Activated naive CD4-positive, alpha-beta T cell treated with anti-CD3 and anti-CD28 coated beads, Interleukin-2, amount 50 U/mL, for 24 hours (primary cell): ENCODE data around the gene MAPKAP1.
A peak's percentile ranks its signal among the peaks of the same experiment; 100 is the strongest.

ENCODE experiments used
- H3K27ac Mint-ChIP-seq: one replicate; pipeline ENCODE4 v1.8.0; 2021; ENCODE audit warnings: mild to moderate bottlenecking, mixed read lengths
- H3K27me3 Mint-ChIP-seq: one replicate; pipeline ENCODE4 v1.8.0; 2021; ENCODE audit warnings: mixed read lengths
- H3K36me3 Mint-ChIP-seq: one replicate; pipeline ENCODE4 v1.8.0; 2021; ENCODE audit warnings: mixed read lengths
- H3K4me1 Mint-ChIP-seq: one replicate; pipeline ENCODE4 v1.8.0; 2021; ENCODE audit warnings: mixed read lengths
- H3K4me3 Mint-ChIP-seq: one replicate; pipeline ENCODE4 v1.8.0; 2021; ENCODE audit warnings: mild to moderate bottlenecking, mixed read lengths
- H3K9me3 Mint-ChIP-seq: one replicate; pipeline ENCODE4 v1.8.0; 2021; ENCODE audit warnings: mixed read lengths

The MAPKAP1 gene

DNA sequence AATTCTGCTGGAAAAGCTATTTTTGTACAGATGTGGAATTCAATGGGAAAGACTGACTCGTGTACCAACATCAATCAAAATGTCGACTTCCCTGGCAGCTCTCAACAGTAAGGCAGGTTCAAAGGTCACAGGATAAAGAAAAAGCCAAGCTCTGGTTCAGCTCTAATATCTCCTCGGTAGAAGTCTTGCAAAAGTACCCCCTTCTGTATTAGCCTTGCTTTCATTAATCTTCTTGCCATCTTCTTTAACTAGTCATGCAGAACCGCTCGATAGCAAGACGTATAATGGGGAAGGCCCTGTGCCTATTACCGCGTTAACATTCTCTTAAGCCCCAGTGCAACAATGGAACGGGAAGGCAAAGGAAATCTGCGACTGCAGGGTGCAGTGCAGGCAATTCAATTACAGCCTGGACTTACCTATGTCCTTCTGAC lies 244.1 kb downstream of the MAPKAP1 start:
- Mint-ChIP-seq H3K27me3 (no peaks in the 10 kb centered on the region), H3K36me3 (peaks cover 26% of the 10 kb centered on the region), H3K4me1 (no peaks in the 10 kb centered on the region), H3K9me3 (no peaks in the 10 kb centered on the region), H3K4me3 (no peak overlapping the region), H3K27ac (no peak overlapping the region)

DNA sequence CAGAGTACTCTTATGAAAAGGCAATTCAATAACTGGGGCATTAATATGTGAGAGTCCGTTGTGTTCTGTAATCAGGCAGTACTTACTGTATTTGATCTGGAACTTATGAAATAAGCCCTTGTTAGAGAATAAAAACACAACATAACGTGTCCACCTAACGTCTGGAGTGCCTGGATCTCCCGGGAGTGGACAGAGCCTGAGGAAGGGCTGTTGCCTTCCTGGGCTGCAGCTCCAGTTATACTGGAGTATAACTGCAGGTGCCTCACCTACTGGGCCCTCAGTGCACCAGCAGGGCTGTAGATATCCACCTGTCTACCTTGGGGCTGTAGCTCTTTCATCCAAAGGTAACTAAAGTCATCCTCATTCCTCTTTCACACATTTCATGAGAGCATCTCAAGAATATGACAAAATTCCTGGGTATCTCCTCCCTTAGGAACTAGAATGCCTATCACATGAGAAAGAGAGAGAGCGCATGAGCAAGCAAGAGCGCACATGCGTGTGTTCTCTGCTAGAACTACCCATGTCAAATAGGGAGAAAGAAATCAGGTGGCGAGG lies 245.3 kb downstream of the MAPKAP1 start:
- Mint-ChIP-seq H3K4me1 (no peaks in the 10 kb centered on the region), H3K9me3 (no peaks in the 10 kb centered on the region), H3K4me3 (no peak overlapping the region), H3K27ac (no peak overlapping the region), H3K36me3 (peaks cover 29% of the 10 kb centered on the region), H3K27me3 (no peaks in the 10 kb centered on the region)

DNA sequence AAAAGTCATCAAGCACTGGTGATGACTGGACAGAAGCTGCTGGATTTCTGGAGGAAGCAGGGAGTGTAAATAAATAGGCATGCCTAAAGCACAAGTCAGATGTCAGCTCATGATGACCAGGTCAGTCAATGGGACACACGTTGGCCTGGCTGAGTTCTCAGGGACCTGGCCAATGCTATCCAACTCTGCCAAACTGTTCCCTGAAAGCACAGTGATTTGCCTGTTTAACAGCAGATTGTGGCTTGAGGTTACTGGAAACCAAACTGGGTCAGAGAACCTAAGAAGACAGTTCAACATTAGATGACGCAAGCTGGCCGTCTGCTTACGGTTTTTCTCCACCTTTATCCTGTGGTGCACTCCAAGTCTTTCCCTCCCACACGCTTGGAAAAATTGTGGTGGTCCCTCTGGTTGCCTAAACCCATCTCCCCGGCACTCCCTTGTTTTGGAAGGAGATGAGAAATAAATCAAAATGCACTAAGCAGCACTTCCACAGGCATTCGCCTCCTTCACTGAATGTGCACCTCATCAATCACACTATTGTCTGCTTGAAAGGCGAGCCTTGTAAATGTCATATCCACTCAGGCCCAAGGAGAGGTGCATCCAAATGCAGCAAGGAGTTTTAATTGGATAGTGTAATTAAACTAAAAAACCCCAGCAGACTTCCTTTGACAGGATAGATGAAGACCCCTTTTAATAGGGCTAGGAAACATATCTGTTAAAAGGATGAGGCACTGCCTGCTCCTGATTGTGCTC lies 245.9 kb downstream of the MAPKAP1 start:
- H3K36me3 Mint-ChIP-seq: peaks cover 34% of the 10 kb centered on the region
- no peak overlapping the region for H3K27ac Mint-ChIP-seq
- H3K27me3 Mint-ChIP-seq: no peaks in the 10 kb centered on the region
- H3K4me1 Mint-ChIP-seq: no peaks in the 10 kb centered on the region
- H3K9me3 Mint-ChIP-seq: no peaks in the 10 kb centered on the region
- H3K4me3 Mint-ChIP-seq: no peak overlapping the region

GRCh38 chr9:125460346-125460745 lies 246.7 kb downstream of the MAPKAP1 start:
- H3K36me3 Mint-ChIP-seq: peaks cover 37% of the 10 kb centered on the region
- H3K4me1 Mint-ChIP-seq: no peaks in the 10 kb centered on the region
- no peaks in the 10 kb centered on the region for H3K27me3 Mint-ChIP-seq
- no peak overlapping the region for H3K27ac Mint-ChIP-seq
- H3K9me3 Mint-ChIP-seq: no peaks in the 10 kb centered on the region
- no peak overlapping the region for H3K4me3 Mint-ChIP-seq

- H3K9me3 Mint-ChIP-seq: no peaks in the 10 kb centered on the region
- no peak overlapping the region for H3K27ac Mint-ChIP-seq
- no peaks in the 10 kb centered on the region for H3K4me1 Mint-ChIP-seq
- no peaks in the 10 kb centered on the region for H3K27me3 Mint-ChIP-seq
- H3K36me3 Mint-ChIP-seq: peaks cover 37% of the 10 kb centered on the region
- H3K4me3 Mint-ChIP-seq: no peak overlapping the region
Observed at GRCh38 chr9:125457357-125457756, 249.7 kb downstream of the MAPKAP1 start.

GRCh38 chr9:125455876-125456275 lies 251.1 kb downstream of the MAPKAP1 start:
- peaks cover 29% of the 10 kb centered on the region for H3K36me3 Mint-ChIP-seq
- no peak overlapping the region for H3K4me3 Mint-ChIP-seq
- H3K27ac Mint-ChIP-seq: no peak overlapping the region
- H3K9me3 Mint-ChIP-seq: no peaks in the 10 kb centered on the region
- no peaks in the 10 kb centered on the region for H3K4me1 Mint-ChIP-seq
- no peaks in the 10 kb centered on the region for H3K27me3 Mint-ChIP-seq

DNA sequence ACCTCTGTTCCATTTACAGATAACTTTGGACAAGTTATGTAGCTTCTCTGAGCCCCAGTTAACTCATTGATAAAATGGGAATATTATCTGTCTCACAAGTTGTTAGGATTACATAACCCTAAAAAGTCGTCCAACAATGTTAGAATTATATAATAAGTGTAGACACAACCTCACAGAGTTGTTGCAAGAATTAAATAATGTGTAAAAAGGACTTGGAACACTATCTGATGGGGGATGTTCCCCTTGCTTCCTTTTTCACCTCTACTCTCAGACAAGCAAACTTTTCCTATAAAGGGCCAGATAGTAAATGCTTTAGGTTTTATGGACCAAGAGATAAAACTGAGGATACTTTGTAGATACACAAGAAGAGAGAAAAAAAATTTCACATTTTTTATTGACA lies 251.9 kb downstream of the MAPKAP1 start:
- Mint-ChIP-seq H3K36me3 (peaks cover 24% of the 10 kb centered on the region), H3K4me1 (peaks cover 3% of the 10 kb centered on the region), H3K27me3 (no peaks in the 10 kb centered on the region), H3K4me3 (no peak overlapping the region), H3K9me3 (no peaks in the 10 kb centered on the region), H3K27ac (no peak overlapping the region)

DNA sequence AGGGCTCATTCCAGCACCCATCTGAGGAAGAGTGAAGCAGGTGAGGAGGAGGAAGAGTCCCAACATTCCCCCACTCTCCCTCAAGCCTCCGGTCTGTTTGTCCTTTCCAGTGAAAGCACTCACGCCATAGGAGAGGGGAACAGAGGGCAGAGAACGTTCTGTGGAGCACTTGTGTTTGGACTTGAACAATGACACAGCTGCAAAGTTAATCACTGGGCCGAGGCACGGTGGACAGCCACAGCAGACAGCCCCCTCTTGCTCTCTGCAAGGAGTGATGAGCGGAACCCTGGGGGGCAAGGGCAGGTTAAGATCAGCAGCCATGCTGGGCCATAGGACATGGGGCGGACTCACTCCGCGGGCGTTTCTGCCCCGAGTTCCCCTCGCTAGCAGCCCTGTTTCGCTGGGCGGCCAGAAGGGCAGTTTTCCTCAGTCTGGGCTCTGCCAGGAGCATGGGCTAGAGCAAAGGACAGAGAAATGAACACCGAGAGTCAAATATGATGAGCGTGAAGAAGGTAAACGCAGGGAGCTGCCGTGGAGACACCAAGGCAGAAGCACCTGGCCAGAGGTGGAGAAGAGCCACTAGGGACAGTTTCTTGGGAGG lies 259.7 kb downstream of the MAPKAP1 start:
- no peak overlapping the region for H3K27ac Mint-ChIP-seq
- no peak overlapping the region for H3K4me3 Mint-ChIP-seq
- H3K9me3 Mint-ChIP-seq: no peaks in the 10 kb centered on the region
- H3K36me3 Mint-ChIP-seq: peaks cover 8% of the 10 kb centered on the region
- no peaks in the 10 kb centered on the region for H3K27me3 Mint-ChIP-seq
- peaks cover 4% of the 10 kb centered on the region for H3K4me1 Mint-ChIP-seq

DNA sequence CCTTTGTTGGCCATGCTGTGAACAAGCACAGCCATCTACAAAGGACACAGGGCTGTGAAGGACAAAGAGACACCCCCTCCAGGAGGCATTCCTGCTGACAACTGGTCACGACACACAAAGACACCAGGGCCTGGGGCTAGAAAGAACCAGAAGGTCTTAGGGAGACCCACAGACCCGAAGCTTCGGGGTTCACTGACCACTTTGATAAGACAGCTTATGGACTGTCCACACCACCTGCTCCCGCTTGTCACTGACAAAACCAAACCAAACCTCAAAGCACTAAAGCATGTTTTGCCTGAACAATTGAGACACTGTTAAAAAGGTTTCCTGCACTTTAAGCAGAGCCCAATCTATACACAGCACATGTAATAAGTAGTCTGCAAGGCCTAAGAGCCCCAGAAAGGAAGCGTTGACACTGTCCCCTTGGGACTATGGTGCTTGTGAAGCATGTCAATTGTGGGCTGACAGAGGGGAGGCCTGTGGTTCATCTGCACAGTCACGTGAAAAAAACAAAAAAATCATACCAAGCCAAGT lies 260.4 kb downstream of the MAPKAP1 start:
- H3K4me3 Mint-ChIP-seq: no peak overlapping the region
- H3K9me3 Mint-ChIP-seq: no peaks in the 10 kb centered on the region
- no peaks in the 10 kb centered on the region for H3K27me3 Mint-ChIP-seq
- no peak overlapping the region for H3K27ac Mint-ChIP-seq
- H3K4me1 Mint-ChIP-seq: peaks cover 4% of the 10 kb centered on the region
- peaks cover 8% of the 10 kb centered on the region for H3K36me3 Mint-ChIP-seq

DNA sequence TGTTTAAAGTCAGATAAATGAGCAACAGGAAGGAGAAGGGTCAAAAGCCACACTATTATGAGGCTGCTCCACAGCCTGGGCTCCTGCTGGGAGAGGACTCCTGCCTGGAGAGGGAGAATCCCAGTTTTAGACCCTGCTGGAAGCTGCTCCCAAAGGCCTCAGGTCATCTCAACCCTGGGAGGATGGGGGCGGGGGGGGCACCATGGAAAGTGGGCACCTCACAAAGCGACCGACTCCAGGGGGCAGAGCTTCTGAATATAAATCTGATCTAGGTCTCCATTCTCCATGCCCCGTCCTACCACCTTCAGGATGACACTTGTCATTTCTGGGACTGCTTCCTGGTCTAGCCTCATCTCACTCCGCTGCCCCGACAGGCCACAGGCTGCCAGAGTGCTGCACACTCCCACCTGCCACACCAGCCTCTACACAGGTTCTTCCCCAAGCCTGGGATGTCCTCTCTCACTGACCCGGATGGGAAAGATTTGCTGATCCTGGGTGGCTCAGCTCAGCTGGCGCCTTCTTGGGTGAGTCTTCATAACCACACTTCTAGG lies 262.0 kb downstream of the MAPKAP1 start:
- Mint-ChIP-seq H3K36me3 (peaks cover 13% of the 10 kb centered on the region), H3K27me3 (no peaks in the 10 kb centered on the region), H3K9me3 (no peaks in the 10 kb centered on the region), H3K4me1 (peaks cover under 1% of the 10 kb centered on the region), H3K27ac (no peak overlapping the region), H3K4me3 (no peak overlapping the region)

- Mint-ChIP-seq H3K27ac (no peak overlapping the region), H3K36me3 (peaks cover 15% of the 10 kb centered on the region), H3K4me1 (no peaks in the 10 kb centered on the region), H3K27me3 (no peaks in the 10 kb centered on the region), H3K4me3 (no peak overlapping the region), H3K9me3 (no peaks in the 10 kb centered on the region)
Observed at GRCh38 chr9:125444166-125444565, 262.8 kb downstream of the MAPKAP1 start.

- H3K9me3 Mint-ChIP-seq: no peaks in the 10 kb centered on the region
- H3K4me3 Mint-ChIP-seq: no peak overlapping the region
- H3K4me1 Mint-ChIP-seq: no peaks in the 10 kb centered on the region
- no peaks in the 10 kb centered on the region for H3K27me3 Mint-ChIP-seq
- peaks cover 15% of the 10 kb centered on the region for H3K36me3 Mint-ChIP-seq
- H3K27ac Mint-ChIP-seq: no peak overlapping the region
Observed at GRCh38 chr9:125443367-125443766, 263.6 kb downstream of the MAPKAP1 start.

DNA sequence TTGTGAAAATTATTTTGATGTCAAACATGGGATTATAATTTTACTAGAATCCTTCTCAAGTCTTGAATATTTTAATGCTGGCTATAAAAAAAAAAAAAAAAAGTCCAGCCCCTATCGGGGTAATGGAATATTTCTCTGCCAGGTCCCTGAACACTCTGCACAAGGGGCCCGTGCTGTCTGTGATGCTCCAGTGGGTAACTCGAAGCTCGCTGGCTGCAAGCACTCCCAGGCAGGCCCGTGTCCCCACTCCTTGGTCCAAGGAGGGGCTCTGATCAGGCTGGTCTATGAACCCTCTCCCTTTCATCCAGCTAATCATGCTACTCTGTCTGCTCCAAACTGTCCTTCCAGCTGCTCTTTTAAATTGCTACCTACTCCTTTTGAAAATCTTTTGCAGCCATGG lies 264.6 kb downstream of the MAPKAP1 start:
- Mint-ChIP-seq H3K27me3 (no peaks in the 10 kb centered on the region), H3K9me3 (no peaks in the 10 kb centered on the region), H3K4me1 (no peaks in the 10 kb centered on the region), H3K36me3 (peaks cover 18% of the 10 kb centered on the region), H3K4me3 (no peak overlapping the region), H3K27ac (no peak overlapping the region)

- Mint-ChIP-seq H3K27me3 (no peaks in the 10 kb centered on the region), H3K4me1 (no peaks in the 10 kb centered on the region), H3K4me3 (no peak overlapping the region), H3K9me3 (no peaks in the 10 kb centered on the region), H3K36me3 (peaks cover 18% of the 10 kb centered on the region), H3K27ac (no peak overlapping the region)
Observed at GRCh38 chr9:125440411-125440810, 266.6 kb downstream of the MAPKAP1 start.

- no peaks in the 10 kb centered on the region for H3K27me3 Mint-ChIP-seq
- H3K4me3 Mint-ChIP-seq: no peak overlapping the region
- H3K9me3 Mint-ChIP-seq: no peaks in the 10 kb centered on the region
- peaks cover 18% of the 10 kb centered on the region for H3K36me3 Mint-ChIP-seq
- peak overlapping the region; percentile 55 for H3K27ac Mint-ChIP-seq
- H3K4me1 Mint-ChIP-seq: no peaks in the 10 kb centered on the region
Observed at GRCh38 chr9:125439434-125440272, 267.4 kb downstream of the MAPKAP1 start.
